HG03571 (cell line): ENCODE measurements around the gene SRRT.
"Not testable (repeated sequence)": the region's sequence is repeated elsewhere in the genome, so short reads cannot be mapped to it uniquely, and the experiment has no call there.

Source experiments
- ATAC-seq: cut with Tn5 transposase; IDR thresholded peaks from one replicate; pipeline ENCODE4 v1.9.1; 2021; ENCODE audit not compliant: unreplicated experiment

The SRRT gene

DNA sequence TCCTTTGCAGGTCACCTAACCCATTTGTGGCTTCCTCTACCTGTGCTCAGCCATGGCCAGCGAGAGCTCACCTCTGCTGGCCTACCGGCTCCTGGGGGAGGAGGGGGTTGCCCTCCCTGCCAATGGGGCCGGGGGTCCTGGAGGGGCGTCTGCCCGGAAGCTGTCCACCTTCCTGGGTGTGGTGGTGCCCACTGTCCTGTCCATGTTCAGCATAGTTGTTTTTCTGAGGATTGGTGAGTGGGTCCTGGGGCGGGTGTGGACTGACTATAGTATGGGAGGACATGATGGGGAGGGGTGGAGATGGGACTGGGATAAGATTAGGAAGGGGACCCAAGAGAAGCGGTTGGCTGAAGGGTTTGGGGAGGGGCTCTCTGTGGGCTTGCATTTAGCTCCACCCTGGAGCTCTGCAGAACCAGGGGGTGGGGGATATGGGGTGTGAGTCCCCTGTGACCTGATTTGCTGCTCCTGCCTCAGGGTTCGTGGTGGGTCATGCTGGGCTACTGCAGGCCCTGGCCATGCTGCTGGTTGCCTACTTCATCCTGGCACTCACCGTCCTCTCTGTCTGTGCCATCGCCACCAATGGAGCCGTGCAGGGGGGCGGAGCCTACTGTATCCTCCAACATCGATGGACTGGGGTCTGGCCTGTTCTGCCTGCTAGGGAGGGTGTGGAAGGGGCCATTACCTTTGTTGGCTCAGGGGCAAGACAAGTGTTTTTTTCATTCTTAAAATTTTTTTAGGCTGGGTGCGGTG lies 20.6 kb upstream of the SRRT start:
- no peak for ATAC-seq

GRCh38 chr7:100854899-100855298 lies 20.0 kb upstream of the SRRT start:
- ATAC-seq, result not testable (repeated sequence)

DNA sequence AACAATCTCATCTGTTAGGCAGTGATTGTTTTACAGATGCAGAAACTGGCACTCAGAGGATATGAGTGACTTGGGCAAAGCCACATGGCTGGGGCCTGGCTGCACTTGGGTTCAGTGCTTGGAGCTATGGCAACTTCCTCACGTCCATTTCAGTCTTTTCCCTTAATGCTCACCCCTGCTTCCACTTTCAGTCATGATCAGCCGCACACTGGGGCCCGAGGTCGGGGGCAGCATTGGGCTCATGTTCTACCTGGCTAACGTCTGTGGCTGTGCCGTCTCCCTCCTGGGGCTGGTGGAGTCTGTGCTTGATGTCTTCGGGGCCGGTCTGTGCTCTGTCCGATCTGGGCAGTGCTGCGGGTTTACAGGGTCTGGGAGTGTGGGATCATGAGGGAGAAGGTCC lies 19.4 kb upstream of the SRRT start:
- no peak for ATAC-seq

DNA sequence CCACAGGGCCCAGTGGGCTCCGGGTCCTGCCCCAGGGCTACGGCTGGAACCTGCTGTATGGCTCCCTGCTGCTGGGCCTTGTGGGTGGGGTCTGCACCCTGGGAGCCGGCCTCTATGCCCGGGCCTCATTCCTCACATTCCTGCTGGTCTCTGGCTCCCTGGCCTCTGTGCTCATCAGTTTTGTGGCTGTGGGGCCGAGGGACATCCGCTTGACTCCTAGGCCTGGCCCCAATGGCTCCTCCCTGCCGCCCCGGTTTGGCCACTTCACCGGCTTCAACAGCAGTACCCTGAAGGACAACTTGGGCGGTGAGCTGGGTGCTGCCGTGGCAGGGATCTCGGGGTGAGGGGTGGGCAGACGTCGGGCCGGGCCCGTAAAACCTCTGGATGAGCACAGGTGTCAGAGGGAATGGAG lies 18.0 kb upstream of the SRRT start:
- no peak for ATAC-seq

- no peak for ATAC-seq
Measured at GRCh38 chr7:100859856-100860255, 15.0 kb upstream of the SRRT start.

DNA sequence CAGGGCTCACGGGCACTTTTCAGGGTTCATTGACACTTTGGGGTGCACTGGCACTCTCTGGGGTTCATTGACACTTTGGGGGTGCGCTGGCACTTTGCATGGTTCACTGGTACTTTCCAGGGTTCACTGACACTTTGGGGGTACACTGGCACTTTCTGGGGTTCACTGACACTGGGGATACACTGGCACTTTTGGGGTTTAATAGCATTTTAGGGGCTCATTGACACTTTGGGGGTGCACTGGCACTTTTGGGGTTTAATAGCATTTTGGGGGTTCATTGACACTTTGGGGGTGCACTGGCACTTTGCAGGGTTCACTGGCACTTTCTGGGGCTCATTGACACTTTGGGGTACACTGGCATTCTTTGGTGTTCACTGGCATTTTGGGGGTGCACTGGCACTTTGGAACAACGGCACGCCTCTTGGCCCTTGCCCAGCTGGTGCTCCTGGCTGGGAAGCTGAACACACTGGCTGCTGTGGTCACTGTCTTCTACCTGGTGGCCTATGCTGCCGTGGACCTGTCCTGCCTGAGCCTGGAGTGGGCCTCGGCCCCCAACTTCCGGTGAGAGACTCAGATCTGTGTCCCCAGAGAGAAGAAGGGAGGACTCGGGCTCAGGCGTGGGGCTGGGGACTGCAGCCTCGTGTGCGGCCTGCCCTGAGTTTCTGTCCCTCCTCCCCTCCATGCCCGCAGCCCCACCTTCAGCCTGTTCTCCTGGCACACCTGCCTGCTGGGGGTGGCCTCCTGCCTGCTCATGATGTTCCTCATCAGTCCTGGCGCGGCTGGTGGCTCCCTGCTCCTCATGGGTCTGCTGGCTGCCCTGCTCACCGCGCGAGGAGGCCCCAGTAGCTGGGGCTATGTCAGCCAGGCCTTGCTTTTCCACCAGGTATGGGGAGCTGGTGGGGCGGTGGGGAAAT lies 13.9 kb upstream of the SRRT start:
- ATAC-seq, result no peak

- ATAC-seq, result no peak
Measured at GRCh38 chr7:100861616-100861985, 13.3 kb upstream of the SRRT start.

DNA sequence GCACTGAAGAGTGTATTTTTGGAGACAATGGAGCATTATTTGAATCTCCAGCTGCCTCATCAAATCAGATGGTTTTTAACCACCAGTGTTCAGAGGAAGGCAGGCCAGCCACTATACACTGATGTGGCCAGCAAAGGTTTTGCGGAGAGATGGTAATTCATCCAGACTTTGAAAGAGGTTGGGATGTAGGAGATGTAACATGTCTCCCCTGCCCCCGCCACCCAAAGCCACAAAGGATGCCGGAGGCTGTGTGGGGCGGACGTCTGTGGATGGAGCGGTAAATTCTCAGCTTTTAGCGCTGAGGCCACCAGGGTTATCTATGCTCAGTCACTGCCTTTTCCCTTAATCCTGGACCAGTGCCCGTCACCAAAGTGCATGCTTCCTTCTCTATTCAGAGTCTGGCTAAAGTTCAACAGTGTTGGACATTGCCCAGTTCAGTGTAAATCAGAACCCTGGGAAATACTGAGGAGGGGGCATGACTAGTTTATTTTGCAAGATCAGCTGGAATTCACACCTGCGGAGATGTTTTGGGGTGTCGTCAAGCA lies 11.4 kb upstream of the SRRT start:
- ATAC-seq, result no peak

- ATAC-seq, result no peak
Measured at GRCh38 chr7:100864263-100864845, 10.5 kb upstream of the SRRT start.

DNA sequence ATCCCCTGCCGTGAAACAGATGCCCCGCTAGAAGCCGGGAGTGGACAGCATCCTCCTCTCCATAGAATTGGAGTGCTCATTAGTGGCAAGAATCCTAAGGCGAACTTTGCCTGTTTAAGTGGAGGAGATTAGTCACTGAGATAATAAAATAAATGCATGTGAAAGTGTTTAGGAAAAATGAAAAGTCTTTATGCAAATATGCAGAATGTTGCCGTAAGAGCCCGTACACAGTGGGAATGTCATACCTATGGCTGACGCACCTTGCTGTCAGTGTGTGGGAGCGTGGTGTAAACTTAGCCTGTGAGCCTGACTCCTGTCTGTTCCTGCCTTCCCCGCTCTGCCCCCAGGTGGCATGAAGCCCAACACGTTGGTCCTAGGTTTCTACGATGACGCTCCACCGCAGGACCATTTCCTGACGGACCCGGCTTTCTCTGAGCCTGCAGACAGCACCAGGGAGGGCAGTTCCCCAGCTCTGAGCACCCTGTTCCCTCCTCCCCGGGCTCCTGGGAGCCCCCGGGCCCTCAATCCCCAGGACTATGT lies 9.5 kb upstream of the SRRT start:
- ATAC-seq, result no peak

DNA sequence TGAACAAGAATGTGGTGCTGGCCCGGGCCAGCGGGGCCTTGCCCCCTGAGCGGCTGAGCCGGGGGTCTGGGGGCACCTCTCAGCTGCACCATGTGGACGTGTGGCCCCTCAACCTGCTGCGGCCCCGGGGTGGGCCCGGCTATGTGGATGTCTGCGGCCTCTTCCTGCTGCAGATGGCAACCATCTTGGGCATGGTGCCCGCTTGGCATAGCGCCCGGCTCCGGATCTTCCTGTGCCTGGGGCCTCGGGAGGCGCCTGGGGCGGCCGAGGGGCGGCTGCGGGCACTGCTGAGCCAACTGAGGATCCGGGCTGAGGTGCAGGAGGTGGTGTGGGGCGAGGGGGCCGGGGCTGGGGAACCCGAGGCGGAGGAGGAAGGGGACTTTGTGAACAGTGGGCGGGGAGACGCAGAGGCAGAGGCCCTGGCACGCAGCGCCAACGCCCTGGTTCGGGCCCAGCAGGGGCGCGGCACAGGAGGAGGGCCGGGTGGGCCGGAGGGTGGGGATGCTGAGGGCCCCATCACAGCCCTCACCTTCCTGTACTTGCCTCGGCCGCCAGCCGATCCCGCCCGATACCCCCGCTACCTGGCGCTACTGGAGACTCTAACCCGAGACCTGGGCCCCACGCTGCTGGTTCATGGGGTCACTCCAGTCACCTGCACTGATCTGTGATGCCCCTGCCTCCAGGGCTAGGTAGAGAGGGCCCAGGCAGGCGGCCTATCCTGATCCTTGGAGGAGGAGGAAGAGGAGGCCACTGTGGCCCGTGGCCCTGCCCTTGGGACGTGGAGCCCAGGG lies 8.8 kb upstream of the SRRT start:
- no peak for ATAC-seq

DNA sequence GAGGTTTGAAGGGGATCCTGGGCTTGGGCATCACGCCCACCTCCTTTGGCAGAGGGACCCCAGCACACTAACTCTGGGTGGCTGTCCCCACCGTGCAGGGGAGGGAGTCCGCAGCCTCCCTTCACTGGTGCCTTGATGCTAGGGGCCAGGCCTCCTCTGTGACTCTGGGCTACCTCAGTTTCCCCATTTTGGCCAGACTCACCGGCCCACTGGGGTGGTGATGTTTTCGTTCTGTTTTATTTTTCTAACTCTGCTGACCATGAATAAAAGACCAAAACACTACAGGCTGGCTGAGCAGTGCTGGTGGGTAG lies 8.2 kb upstream of the SRRT start:
- ATAC-seq, result no peak

DNA sequence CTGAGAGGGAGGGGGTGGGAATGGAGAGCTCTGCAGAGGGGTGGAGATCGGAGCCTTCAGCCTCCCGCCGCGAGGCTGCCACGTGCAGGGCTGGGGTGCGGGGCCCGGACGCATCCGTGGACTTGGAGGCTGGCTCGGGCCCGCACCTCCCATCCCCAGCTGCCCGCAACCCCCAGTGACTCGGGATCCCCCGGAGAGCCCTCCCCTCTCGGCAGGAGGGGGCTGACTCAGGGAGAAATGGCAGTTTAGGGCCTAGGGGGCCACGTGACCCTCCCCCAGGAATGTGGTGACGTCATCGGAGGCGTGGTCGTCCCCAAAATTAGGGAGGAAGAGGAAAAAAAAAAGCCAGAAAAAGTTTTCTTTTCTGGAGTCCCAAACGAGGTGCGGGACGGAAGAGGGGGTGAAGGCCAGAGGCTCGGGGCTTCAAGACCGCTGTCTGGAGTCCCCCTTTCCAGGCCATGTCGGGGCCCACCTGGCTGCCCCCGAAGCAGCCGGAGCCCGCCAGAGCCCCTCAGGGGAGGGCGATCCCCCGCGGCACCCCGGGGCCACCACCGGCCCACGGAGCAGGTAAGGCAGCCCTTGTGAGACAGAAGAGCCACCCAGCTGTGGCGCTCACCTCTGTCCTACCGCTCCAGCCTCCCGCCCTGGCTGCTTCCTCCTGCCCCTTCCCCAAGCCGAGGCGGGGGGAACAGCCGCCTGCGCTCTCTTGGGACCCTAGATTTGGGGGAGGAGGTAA lies 7.7 kb upstream of the SRRT start, which contains the start of gene TRIP6:
Gene TRIP6 (plus strand): TSS at position 348 of the 736 bp plus-strand sequence. CDS start 111 bp downstream, at position 459.
- ATAC-seq, result no peak

DNA sequence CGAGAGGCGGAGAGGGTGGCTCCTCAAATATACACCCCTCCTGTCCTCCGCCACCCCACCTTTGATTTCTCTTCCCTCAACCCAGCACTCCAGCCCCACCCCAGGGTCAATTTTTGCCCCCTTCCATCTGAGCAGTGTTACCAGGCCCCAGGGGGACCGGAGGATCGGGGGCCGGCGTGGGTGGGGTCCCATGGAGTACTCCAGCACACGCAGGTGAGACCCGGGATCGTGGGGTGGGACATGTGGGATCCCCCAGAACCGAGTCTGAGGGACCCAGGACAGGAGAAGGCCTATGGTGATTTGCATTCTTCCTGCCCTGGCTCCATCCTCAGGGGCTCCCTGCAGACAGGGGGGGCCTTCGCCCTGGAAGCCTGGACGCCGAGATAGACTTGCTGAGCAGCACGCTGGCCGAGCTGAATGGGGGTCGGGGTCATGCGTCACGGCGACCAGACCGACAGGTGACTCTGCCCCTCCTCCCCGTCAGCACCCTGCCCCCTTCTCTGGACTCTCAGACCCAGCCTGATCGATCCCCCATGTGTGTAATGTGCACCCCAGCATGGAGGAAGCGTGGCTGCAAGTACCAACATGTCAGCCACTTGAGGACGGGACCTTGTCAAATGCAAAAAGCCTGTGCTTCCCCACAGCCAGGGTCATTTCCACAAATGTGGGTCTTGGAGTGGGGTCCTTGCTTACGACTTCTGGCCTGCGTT lies 7.0 kb upstream of the SRRT start:
- no peak for ATAC-seq

- ATAC-seq, result no peak
Measured at GRCh38 chr7:100873599-100874299, 1.2 kb upstream of the SRRT start.

DNA sequence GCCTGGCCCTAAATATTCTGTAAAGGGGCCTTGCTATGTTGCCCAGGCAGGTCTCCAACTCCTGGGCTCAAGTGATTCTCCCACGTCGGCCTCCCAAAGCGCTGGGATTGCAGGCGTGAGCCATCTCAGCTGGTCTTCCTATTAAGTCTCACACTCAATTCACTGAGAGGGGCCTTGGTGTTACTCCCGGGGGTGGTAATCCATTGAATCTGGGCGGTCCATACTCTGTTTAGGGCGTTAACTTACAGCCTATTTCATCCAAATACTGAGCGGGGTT lies 665 bp upstream of the SRRT start:
- ATAC-seq, result no peak

GRCh38 chr7:100875356-100875751 lies 451 bp downstream of the SRRT start:
- ATAC-seq, result peak; percentile 30

- no peak for ATAC-seq
Measured at GRCh38 chr7:100878013-100878412, 3.1 kb downstream of the SRRT start.

DNA sequence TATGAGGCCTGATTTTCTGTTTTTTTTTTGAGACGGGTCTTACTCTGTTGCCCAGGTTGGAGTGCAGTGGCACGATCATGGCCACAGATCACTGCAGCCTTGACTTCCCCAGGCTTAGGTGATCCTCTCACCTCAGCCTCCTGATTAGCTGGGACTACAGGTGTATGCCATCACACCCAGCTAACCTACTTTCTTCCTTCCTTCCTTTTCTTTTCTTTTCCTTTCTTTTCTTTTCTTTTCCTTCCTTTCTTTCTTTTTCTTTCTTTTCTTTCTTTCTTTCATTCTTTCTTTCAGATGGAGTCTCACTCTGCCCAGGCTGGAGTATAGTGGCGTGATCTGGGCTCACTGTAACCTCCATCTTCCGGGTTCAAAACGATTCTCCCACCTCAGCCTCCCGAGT lies 3.8 kb downstream of the SRRT start:
- no peak for ATAC-seq
